Adrenal gland (tissue), 5 donors: Measurements from ENCODE around the gene PTPRQ.

ENCODE experiments used
- CTCF ChIP-seq, 6 experiments: fragments of 450-650 bp in 4 of 6; fragments of 200-600 bp in 2 of 6; sonication (generic) in 1 of 6; IDR thresholded peaks; 1 replicate in 5 of 6; 2 replicates in 1 of 6; pipeline versions ENCODE4 v1.5.1 to v1.8.0; 2016 to 2021; ENCODE audit warnings: antibody characterized with exemption in 6 of 6, mild to moderate bottlenecking in 2 of 6, moderate library complexity in 1 of 6
- POLR2A ChIP-seq, 2 donors: fragments of 450-650 bp; IDR thresholded peaks; one replicate each; pipeline ENCODE4 v1.6.1; 2017; ENCODE audit warnings: antibody characterized with exemption in 2 of 2, mild to moderate bottlenecking in 2 of 2, moderate library complexity in 1 of 2
- donor health status: DM: no; HTN: no; CAD: no.

DNA sequence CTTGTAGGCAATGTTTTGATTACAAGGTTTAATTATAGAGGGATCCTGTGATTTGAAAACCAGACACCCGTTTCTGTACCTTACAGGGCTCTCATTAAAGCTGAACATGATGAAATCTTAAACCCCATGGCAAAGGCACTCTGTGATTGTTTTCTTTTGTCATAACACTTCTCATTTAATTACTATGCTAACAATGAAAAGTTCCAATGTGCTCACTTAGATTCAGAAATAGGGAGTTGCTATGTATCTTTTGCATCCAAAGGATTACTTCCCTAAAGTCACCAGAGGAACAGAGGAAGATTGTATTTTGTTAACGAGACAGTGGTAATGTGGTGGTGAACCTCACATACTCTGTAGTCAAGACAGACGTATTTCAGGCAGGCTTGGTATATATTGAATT, 181.9 kb downstream of the PTPRQ start:
- TF ChIP-seq CTCF (IDR thresholded peaks at IDR 0.05) = no peak
- TF ChIP-seq POLR2A (IDR thresholded peaks at IDR 0.05) = no peak
